ENCODE results near the gene PPP1R36. TPM values are rescaled to one million over a fixed set of nuclear protein-coding genes. Genes with fewer than 3 reads are reported as not detected.

PPP1R36 gene
- total RNA-seq (not detected), polyA plus RNA-seq (under 1 TPM in 2 of 4 donors, not detected in 2; 0.28 to 0.32 TPM)

GRCh38 chr14:64549791-64550620, at the start of gene PPP1R36:
Gene PPP1R36, plus strand, starts transcription at chr14:64549961. Its CDS starts 37 bp downstream, at chr14:64549998.
- DNase-seq (peak; percentile 23 to 73 (median 39)), ATAC-seq (ENCODE audit: low read depth in 2 of 2) (peak; percentile 92 to 93)
- peaks cover 0 to 1% (median 0%) of the 10 kb centered on the region in 7 donors for H3K9me3 Mint-ChIP-seq
- H3K4me1 ChIP-seq (ENCODE audit: control insufficient read depth, insufficient read depth, low read length, poor library complexity, severe bottlenecking), result peaks cover 14% of the 10 kb centered on the region
- H3K27me3 Mint-ChIP-seq, result peaks cover 43% of the 10 kb centered on the region
- no peaks in the 10 kb centered on the region for H3K36me3 ChIP-seq (ENCODE audit: control insufficient read depth, insufficient read depth, low read length)
- no peak within 1 kb of the TSS for H3K27ac ChIP-seq (ENCODE audit: insufficient read depth, low read length, poor library complexity, severe bottlenecking)
- peak within 1 kb of the TSS; percentile 50 for H3K4me3 ChIP-seq (ENCODE audit: low read depth, low read length)
- peaks cover 16% of the 10 kb centered on the region for H3K27me3 ChIP-seq (ENCODE audit: control insufficient read depth, insufficient read depth, low read length)
- H3K36me3 Mint-ChIP-seq, result no peaks in the 10 kb centered on the region
- H3K4me1 Mint-ChIP-seq, result peaks cover 0 to 16% (median 11%) of the 10 kb centered on the region in 4 donors
- H3K9me3 ChIP-seq (ENCODE audit: control insufficient read depth in 2 of 2, low read length in 2 of 2), result no peaks in the 10 kb centered on the region
- peak within 1 kb of the TSS in 2 of 3 donors; percentile 52 to 63 for H3K27ac Mint-ChIP-seq
- peak within 1 kb of the TSS; percentile 40 to 86 (median 76) for H3K4me3 Mint-ChIP-seq

GRCh38 chr14:64500088-64500487, 49.7 kb upstream of the PPP1R36 start:
- peaks cover 20 to 66% (median 40%) of the 10 kb centered on the region in 4 donors for H3K4me1 Mint-ChIP-seq
- peaks cover 0 to 2% (median 0%) of the 10 kb centered on the region in 7 donors for H3K9me3 Mint-ChIP-seq
- H3K27me3 Mint-ChIP-seq, result peaks cover 8% of the 10 kb centered on the region
- Histone ChIP-seq H3K9me3 (ENCODE audit: control insufficient read depth in 2 of 2, low read length in 2 of 2) (no peaks in the 10 kb centered on the region), H3K4me1 (ENCODE audit: control insufficient read depth, insufficient read depth, low read length, poor library complexity, severe bottlenecking) (peaks cover 74% of the 10 kb centered on the region), H3K27ac (ENCODE audit: insufficient read depth, low read length, poor library complexity, severe bottlenecking) (peak overlapping the region; percentile 100), H3K36me3 (ENCODE audit: control insufficient read depth, insufficient read depth, low read length) (peaks cover 16% of the 10 kb centered on the region), H3K4me3 (ENCODE audit: low read depth, low read length) (peak overlapping the region; percentile 95), H3K27me3 (ENCODE audit: control insufficient read depth, insufficient read depth, low read length) (no peaks in the 10 kb centered on the region)
- H3K36me3 Mint-ChIP-seq, result peaks cover 22% of the 10 kb centered on the region
- ATAC-seq (ENCODE audit: low read depth in 2 of 2) (no peak), DNase-seq (no peak)
- peak overlapping the region; percentile 90 to 100 (median 96) for H3K4me3 Mint-ChIP-seq
- H3K27ac Mint-ChIP-seq, result peak overlapping the region; percentile 94 to 98 (median 94)

- Mint-ChIP-seq H3K4me1 (peaks cover 14 to 61% (median 43%) of the 10 kb centered on the region in 4 donors), H3K36me3 (peaks cover 17% of the 10 kb centered on the region), H3K4me3 (peak overlapping the region; percentile 90 to 100 (median 96)), H3K27me3 (peaks cover 8% of the 10 kb centered on the region), H3K9me3 (peaks cover 0 to 2% (median 0%) of the 10 kb centered on the region in 7 donors), H3K27ac (peak overlapping the region; percentile 94 to 100 (median 94))
- H3K36me3 ChIP-seq (ENCODE audit: control insufficient read depth, insufficient read depth, low read length), result peaks cover 12% of the 10 kb centered on the region
- DNase-seq (peak in 2 of 3 donors; percentile 56 to 73), ATAC-seq (ENCODE audit: low read depth in 2 of 2) (no peak)
- H3K27me3 ChIP-seq (ENCODE audit: control insufficient read depth, insufficient read depth, low read length), result no peaks in the 10 kb centered on the region
- peak overlapping the region; percentile 95 for H3K4me3 ChIP-seq (ENCODE audit: low read depth, low read length)
- no peaks in the 10 kb centered on the region for H3K9me3 ChIP-seq (ENCODE audit: control insufficient read depth in 2 of 2, low read length in 2 of 2)
- H3K27ac ChIP-seq (ENCODE audit: insufficient read depth, low read length, poor library complexity, severe bottlenecking), result peak overlapping the region; percentile 100
- H3K4me1 ChIP-seq (ENCODE audit: control insufficient read depth, insufficient read depth, low read length, poor library complexity, severe bottlenecking), result peaks cover 70% of the 10 kb centered on the region
Observed at GRCh38 chr14:64501411-64502171, 48.2 kb upstream of the PPP1R36 start.

GRCh38 chr14:64502456-64502855, 47.3 kb upstream of the PPP1R36 start:
- ATAC-seq (ENCODE audit: low read depth in 2 of 2), result no peak
- H3K4me3 Mint-ChIP-seq, result peak overlapping the region; percentile 90 to 100 (median 96)

GRCh38 chr14:64502887-64503433, 46.8 kb upstream of the PPP1R36 start:
- Mint-ChIP-seq H3K27ac (peak overlapping the region; percentile 94 to 100 (median 94)), H3K27me3 (peaks cover 8% of the 10 kb centered on the region), H3K9me3 (peaks cover 0 to 2% (median 0%) of the 10 kb centered on the region in 7 donors), H3K4me1 (peaks cover 15 to 63% (median 44%) of the 10 kb centered on the region in 4 donors), H3K36me3 (peaks cover 9% of the 10 kb centered on the region), H3K4me3 (peak overlapping the region; percentile 90 to 100 (median 96))
- Histone ChIP-seq H3K27ac (ENCODE audit: insufficient read depth, low read length, poor library complexity, severe bottlenecking) (peak overlapping the region; percentile 100), H3K4me3 (ENCODE audit: low read depth, low read length) (peak overlapping the region; percentile 95), H3K9me3 (ENCODE audit: control insufficient read depth in 2 of 2, low read length in 2 of 2) (no peaks in the 10 kb centered on the region), H3K27me3 (ENCODE audit: control insufficient read depth, insufficient read depth, low read length) (no peaks in the 10 kb centered on the region), H3K4me1 (ENCODE audit: control insufficient read depth, insufficient read depth, low read length, poor library complexity, severe bottlenecking) (peaks cover 70% of the 10 kb centered on the region), H3K36me3 (ENCODE audit: control insufficient read depth, insufficient read depth, low read length) (peaks cover 7% of the 10 kb centered on the region)
- ATAC-seq (ENCODE audit: low read depth in 2 of 2) (no peak), DNase-seq (peak in 1 of 3 donors; percentile 63)

More at GRCh38 chr14:64502456-64502855, 47.3 kb upstream of the PPP1R36 start:
- Histone ChIP-seq H3K27ac (ENCODE audit: insufficient read depth, low read length, poor library complexity, severe bottlenecking) (peak overlapping the region; percentile 100), H3K4me1 (ENCODE audit: control insufficient read depth, insufficient read depth, low read length, poor library complexity, severe bottlenecking) (peaks cover 70% of the 10 kb centered on the region), H3K9me3 (ENCODE audit: control insufficient read depth in 2 of 2, low read length in 2 of 2) (no peaks in the 10 kb centered on the region), H3K27me3 (ENCODE audit: control insufficient read depth, insufficient read depth, low read length) (no peaks in the 10 kb centered on the region), H3K36me3 (ENCODE audit: control insufficient read depth, insufficient read depth, low read length) (peaks cover 12% of the 10 kb centered on the region), H3K4me3 (ENCODE audit: low read depth, low read length) (peak overlapping the region; percentile 95)
- DNase-seq, result peak in 2 of 3 donors; percentile 31 to 47
- peaks cover 8% of the 10 kb centered on the region for H3K27me3 Mint-ChIP-seq
- H3K36me3 Mint-ChIP-seq, result peaks cover 13% of the 10 kb centered on the region
- peaks cover 10 to 63% (median 43%) of the 10 kb centered on the region in 4 donors for H3K4me1 Mint-ChIP-seq
- peak overlapping the region; percentile 94 to 100 (median 94) for H3K27ac Mint-ChIP-seq
- peaks cover 0 to 2% (median 0%) of the 10 kb centered on the region in 7 donors for H3K9me3 Mint-ChIP-seq

GRCh38 chr14:64503434-64504309, 46.1 kb upstream of the PPP1R36 start, which contains the start of gene ZBTB25:
Gene ZBTB25, minus strand, starts transcription at chr14:64503838. Its CDS starts 13,305 bp downstream, at chr14:64490533.
- Histone ChIP-seq H3K27me3 (ENCODE audit: control insufficient read depth, insufficient read depth, low read length) (no peaks in the 10 kb centered on the region), H3K9me3 (ENCODE audit: control insufficient read depth in 2 of 2, low read length in 2 of 2) (no peaks in the 10 kb centered on the region), H3K27ac (ENCODE audit: insufficient read depth, low read length, poor library complexity, severe bottlenecking) (peak within 1 kb of the TSS; percentile 100), H3K4me3 (ENCODE audit: low read depth, low read length) (peak within 1 kb of the TSS; percentile 95), H3K4me1 (ENCODE audit: control insufficient read depth, insufficient read depth, low read length, poor library complexity, severe bottlenecking) (peaks cover 73% of the 10 kb centered on the region), H3K36me3 (ENCODE audit: control insufficient read depth, insufficient read depth, low read length) (peaks cover 3% of the 10 kb centered on the region)
- Mint-ChIP-seq H3K27ac (peak within 1 kb of the TSS; percentile 94 to 100 (median 100)), H3K9me3 (peaks cover 0 to 2% (median 0%) of the 10 kb centered on the region in 7 donors), H3K4me3 (peak within 1 kb of the TSS; percentile 90 to 100 (median 97)), H3K4me1 (peaks cover 22 to 68% (median 49%) of the 10 kb centered on the region in 4 donors), H3K36me3 (peaks cover 9% of the 10 kb centered on the region), H3K27me3 (peaks cover 8% of the 10 kb centered on the region)
- ATAC-seq (ENCODE audit: low read depth in 2 of 2), result peak; percentile 72 to 76
- DNase-seq, result peak; percentile 98 to 99 (median 98)
